CD14-positive monocyte (primary cell): ENCODE measurements around the gene BBLN. TPM values are rescaled to one million over a fixed set of nuclear protein-coding genes. Genes with fewer than 3 reads are reported as not detected.
A peak's percentile ranks its signal among the peaks of the same experiment; 100 is the strongest.

ENCODE experiments used
- DNase-seq, 3 donors: peaks; one replicate each; pipeline ENCODE4 v3.0.0-alpha.2; 2011 to 2022
- H2AFZ ChIP-seq: 2 replicates; pipeline ENCODE4 v1.6.0; 2012; ENCODE audit warnings: mild to moderate bottlenecking, low read depth, low read length, inconsistent platforms; ENCODE audit not compliant: insufficient read depth, poor library complexity, severe bottlenecking
- H3K27ac ChIP-seq, 2 donors: 1 replicate in 1 of 2; 2 replicates in 1 of 2; pipeline ENCODE4 v1.5.1; 2012 to 2013; ENCODE audit warnings: low read length in 2 of 2, control low read depth in 1 of 2, inconsistent platforms in 1 of 2, low read depth in 1 of 2, mild to moderate bottlenecking in 1 of 2
- H3K27me3 ChIP-seq, 2 donors: one replicate each; pipeline versions ENCODE4 v1.6.0 to v1.6.1; 2011 to 2013; ENCODE audit warnings: low read length in 2 of 2; ENCODE audit not compliant: control insufficient read depth in 2 of 2, insufficient read depth in 2 of 2
- H3K36me3 ChIP-seq, 2 donors: replicated peaks in 1 of 2; 1 replicate in 1 of 2; 2 replicates in 1 of 2; pipeline versions ENCODE4 v1.5.1 to v1.6.1; 2012 to 2013; ENCODE audit warnings: low read length in 2 of 2, control low read depth in 1 of 2, inconsistent platforms in 1 of 2, mild to moderate bottlenecking in 1 of 2; ENCODE audit not compliant: insufficient read depth in 2 of 2, control insufficient read depth in 1 of 2
- H3K4me1 ChIP-seq, 2 donors: 1 replicate in 1 of 2; 2 replicates in 1 of 2; pipeline versions ENCODE4 v1.5.1 to v1.6.1; 2012 to 2013; ENCODE audit warnings: low read length in 2 of 2, control low read depth in 1 of 2, inconsistent platforms in 1 of 2, mild to moderate bottlenecking in 1 of 2, moderate library complexity in 1 of 2; ENCODE audit not compliant: insufficient read depth in 2 of 2, control insufficient read depth in 1 of 2
- H3K4me2 ChIP-seq: replicated peaks from 2 replicates; pipeline ENCODE3; 2012; ENCODE audit warnings: low read length, moderate library complexity, mild to moderate bottlenecking; ENCODE audit not compliant: poor library complexity, severe bottlenecking; ENCODE audit errors: extremely low read depth
- H3K4me3 ChIP-seq, 3 experiments: fragments of 200-600 bp in 1 of 3; sonication (generic) in 1 of 3; replicated peaks in 1 of 3; 1 replicate in 2 of 3; 2 replicates in 1 of 3; pipeline ENCODE4 v1.5.1; 2011 to 2013; ENCODE audit warnings: low read length in 3 of 3, mild to moderate bottlenecking in 3 of 3, control low read depth in 2 of 3, low read depth in 2 of 3, inconsistent platforms in 1 of 3, moderate library complexity in 1 of 3
- H3K79me2 ChIP-seq: 2 replicates; pipeline ENCODE4 v1.6.0; 2012; ENCODE audit warnings: mild to moderate bottlenecking, control low read depth, inconsistent platforms, low read length, moderate library complexity; ENCODE audit not compliant: insufficient read depth
- H3K9ac ChIP-seq: 2 replicates; pipeline ENCODE4 v1.6.0; 2017; ENCODE audit warnings: low read length, mild to moderate bottlenecking; ENCODE audit not compliant: insufficient read depth, poor library complexity, severe bottlenecking
- H3K9me3 ChIP-seq, 2 donors: replicated peaks in 1 of 2; 1 replicate in 1 of 2; 2 replicates in 1 of 2; pipeline versions ENCODE4 v1.5.1 to v1.6.1; 2012 to 2013; ENCODE audit warnings: low read length in 2 of 2, control low read depth in 1 of 2; ENCODE audit not compliant: control insufficient read depth in 1 of 2, insufficient read depth in 1 of 2
- H4K20me1 ChIP-seq: 2 replicates; pipeline ENCODE4 v1.6.0; 2012; ENCODE audit warnings: mild to moderate bottlenecking, low read length, control low read depth, moderate library complexity; ENCODE audit not compliant: insufficient read depth
- H3K27ac Mint-ChIP-seq, 7 donors: one replicate each; pipeline ENCODE4 v1.8.0; 2020; ENCODE audit warnings: mild to moderate bottlenecking in 7 of 7, mixed read lengths in 7 of 7, moderate library complexity in 6 of 7, inconsistent platforms in 2 of 7
- H3K27me3 Mint-ChIP-seq, 3 donors: one replicate each; pipeline ENCODE4 v1.8.0; 2021 to 2022; ENCODE audit warnings: low read depth in 3 of 3, mild to moderate bottlenecking in 3 of 3, mixed read lengths in 3 of 3, moderate library complexity in 3 of 3, inconsistent platforms in 1 of 3
- H3K36me3 Mint-ChIP-seq, 2 donors: one replicate each; pipeline ENCODE4 v1.8.0; 2020; ENCODE audit warnings: mixed read lengths in 2 of 2, inconsistent platforms in 1 of 2, mild to moderate bottlenecking in 1 of 2
- H3K4me1 Mint-ChIP-seq: one replicate; pipeline ENCODE4 v1.8.0; 2020; ENCODE audit warnings: mild to moderate bottlenecking, mixed read lengths
- H3K4me3 Mint-ChIP-seq, 2 donors: one replicate each; pipeline ENCODE4 v1.8.0; 2020; ENCODE audit warnings: mild to moderate bottlenecking in 2 of 2, mixed read lengths in 2 of 2, moderate library complexity in 1 of 2
- H3K9me3 Mint-ChIP-seq, 7 donors: one replicate each; pipeline ENCODE4 v1.8.0; 2020 to 2022; ENCODE audit warnings: mixed read lengths in 7 of 7, mild to moderate bottlenecking in 6 of 7, moderate library complexity in 6 of 7, inconsistent platforms in 2 of 7
- WGBS: methylation state at CpG from one replicate; pipeline ENCODE4 v1.1.5; 2013; ENCODE audit warnings: missing lambda C conversion rate; ENCODE audit not compliant: insufficient coverage; 5-methylcytosine and 5-hydroxymethylcytosine counted together
- intact Hi-C, 2 donors: fragments of 100-400 bp; cut with micrococcal nuclease; formaldehyde crosslinking; loops; one replicate each; pipeline versions ENCODE4 v1.15.0 to v1.15.1; 2023
- polyA plus RNA-seq, 3 donors: library from polyadenylated mRNA; depleted of rRNA in 1 of 3; unstranded in 2 of 3; stranded (reverse) in 1 of 3; fragments of 300-500 nt in 2 of 3; fragments of >200 nt in 1 of 3; fragmentation: Illumina TruSeq in 2 of 3; gene quantifications; 1 replicate in 2 of 3; 2 replicates in 1 of 3; pipeline ENCODE4 v1.2.3, GENCODE V29; 2012 to 2021
- TF ChIP-seq, protein P1 (sequence below): fragments of 200-600 bp; IDR thresholded peaks from one replicate; pipeline ENCODE4 v1.8.0; 2022; ENCODE audit warnings: antibody characterized with exemption, mild to moderate bottlenecking

The BBLN gene
- polyA plus RNA-seq, 3 donors: 51.5 to 74.8 (median 54.5) TPM

DNA sequence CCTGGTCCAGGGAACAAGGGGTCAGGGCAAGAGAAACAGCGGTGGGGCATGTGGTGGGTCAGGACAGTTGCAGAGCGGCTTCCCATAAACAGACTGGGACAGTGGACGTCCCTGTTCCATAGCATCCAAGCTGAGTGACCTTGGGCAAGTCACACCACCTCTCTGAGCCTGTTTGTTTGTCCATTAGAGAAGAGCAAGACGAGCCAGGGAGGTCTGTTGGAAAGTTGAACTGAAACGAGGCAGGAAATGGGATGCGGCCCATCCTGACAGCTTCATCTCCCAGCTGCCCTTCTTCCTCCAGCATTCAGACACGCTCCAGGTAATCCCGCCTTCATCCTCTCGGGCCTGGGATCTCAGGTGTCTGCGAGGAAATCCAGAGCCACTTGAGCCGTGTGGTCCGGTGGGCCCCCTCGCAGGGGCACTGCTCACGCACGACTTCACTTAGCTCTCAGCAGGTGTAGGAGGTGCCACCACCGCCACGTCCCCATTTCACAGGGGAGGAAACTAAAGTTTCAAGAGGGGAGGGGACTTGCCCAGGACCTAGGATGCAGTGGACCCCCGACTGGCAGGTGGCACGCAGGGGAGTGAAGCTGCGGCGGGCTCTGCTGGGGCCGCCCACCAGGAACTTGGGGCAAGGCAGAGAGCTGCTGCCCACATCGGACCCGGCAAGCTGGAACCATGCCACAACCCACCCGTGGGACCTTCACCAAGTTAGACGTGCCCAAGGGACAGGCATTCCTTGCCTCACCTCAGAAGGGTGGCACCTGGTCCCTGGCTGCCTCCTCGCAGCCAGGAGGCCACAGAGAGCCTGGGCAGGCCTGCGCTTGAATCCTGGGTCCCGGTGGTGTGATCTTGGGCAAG is 45.5 kb upstream of the BBLN start:
- H3K4me1 Mint-ChIP-seq: peaks cover 15% of the 10 kb centered on the region
- Histone ChIP-seq H3K4me2 (no peak overlapping the region), H2AFZ (no peak overlapping the region), H3K9ac (no peak overlapping the region), H3K27ac (no peak overlapping the region), H3K79me2 (no peaks in the 10 kb centered on the region), H3K4me3 (no peak overlapping the region), H3K9me3 (no peaks in the 10 kb centered on the region), H3K27me3 (no peaks in the 10 kb centered on the region), H3K36me3 (peaks cover 3 to 5% of the 10 kb centered on the region in 2 donors), H3K4me1 (peaks cover 8 to 17% of the 10 kb centered on the region in 2 donors), H4K20me1 (no peaks in the 10 kb centered on the region)
- peaks cover 12 to 19% of the 10 kb centered on the region in 2 donors for H3K36me3 Mint-ChIP-seq
- intact Hi-C loops: loop anchor here in 1 of 2 donors (5.0 kb wide), 1 partner anchor 172 kb away; no protein-coding TSS in a partner anchor
- H3K9me3 Mint-ChIP-seq: peaks cover 0 to 2% (median 0%) of the 10 kb centered on the region in 7 donors
- TF ChIP-seq, protein P1, sequence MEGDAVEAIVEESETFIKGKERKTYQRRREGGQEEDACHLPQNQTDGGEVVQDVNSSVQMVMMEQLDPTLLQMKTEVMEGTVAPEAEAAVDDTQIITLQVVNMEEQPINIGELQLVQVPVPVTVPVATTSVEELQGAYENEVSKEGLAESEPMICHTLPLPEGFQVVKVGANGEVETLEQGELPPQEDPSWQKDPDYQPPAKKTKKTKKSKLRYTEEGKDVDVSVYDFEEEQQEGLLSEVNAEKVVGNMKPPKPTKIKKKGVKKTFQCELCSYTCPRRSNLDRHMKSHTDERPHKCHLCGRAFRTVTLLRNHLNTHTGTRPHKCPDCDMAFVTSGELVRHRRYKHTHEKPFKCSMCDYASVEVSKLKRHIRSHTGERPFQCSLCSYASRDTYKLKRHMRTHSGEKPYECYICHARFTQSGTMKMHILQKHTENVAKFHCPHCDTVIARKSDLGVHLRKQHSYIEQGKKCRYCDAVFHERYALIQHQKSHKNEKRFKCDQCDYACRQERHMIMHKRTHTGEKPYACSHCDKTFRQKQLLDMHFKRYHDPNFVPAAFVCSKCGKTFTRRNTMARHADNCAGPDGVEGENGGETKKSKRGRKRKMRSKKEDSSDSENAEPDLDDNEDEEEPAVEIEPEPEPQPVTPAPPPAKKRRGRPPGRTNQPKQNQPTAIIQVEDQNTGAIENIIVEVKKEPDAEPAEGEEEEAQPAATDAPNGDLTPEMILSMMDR: no peak
- DNase-seq: no peak
- 87% methylated on average over 23 of the region's 29 CpGs for WGBS
- no peak overlapping the region for H3K4me3 Mint-ChIP-seq
- peaks cover 0 to 6% (median 3%) of the 10 kb centered on the region in 3 donors for H3K27me3 Mint-ChIP-seq
- H3K27ac Mint-ChIP-seq: peak overlapping the region in 3 of 7 donors; percentile 5 to 72 (median 30)

DNA sequence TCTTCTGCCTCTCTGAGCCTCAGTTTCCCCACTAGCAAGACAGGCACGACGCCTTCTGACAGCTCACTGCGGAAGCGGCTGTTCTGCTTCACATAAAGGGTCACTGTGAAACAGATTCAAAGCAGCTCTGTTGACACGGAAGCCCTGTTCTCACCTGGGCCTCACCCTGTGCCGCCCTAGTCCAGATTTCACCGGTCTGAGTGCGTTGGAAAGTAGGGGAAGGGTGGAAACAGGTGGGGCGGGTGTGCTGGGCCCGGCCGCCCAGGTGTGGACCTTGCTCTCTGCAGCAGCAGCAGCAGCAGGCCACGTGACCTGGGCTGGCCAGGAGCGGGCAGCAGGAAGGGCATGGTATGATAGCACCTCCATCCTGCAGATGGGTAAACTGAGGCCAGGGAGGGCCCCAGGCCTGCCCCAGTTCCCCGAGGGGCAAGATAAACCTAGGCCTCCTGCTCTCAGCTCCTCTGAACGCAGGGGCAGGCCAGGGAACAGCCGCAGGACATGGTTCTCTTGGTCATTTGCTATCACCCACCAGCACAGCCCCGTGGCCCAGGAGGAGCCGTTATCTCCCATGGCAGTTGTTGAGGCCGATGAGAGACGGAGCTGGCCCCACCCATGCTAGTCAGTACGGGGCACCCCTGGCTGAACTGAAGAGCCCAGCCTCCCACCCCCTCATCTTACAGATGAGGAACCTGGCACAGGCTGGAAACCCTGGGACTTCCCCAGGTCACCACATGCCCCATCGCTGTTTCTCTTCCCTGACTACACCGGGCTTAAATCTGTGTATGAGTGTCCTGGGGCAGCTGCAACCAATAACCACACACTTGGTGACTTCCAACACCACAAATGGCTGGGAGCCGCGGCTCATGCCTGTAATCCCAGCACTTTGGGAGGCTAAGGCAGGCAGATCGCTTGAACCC is 44.6 kb upstream of the BBLN start:
- Mint-ChIP-seq H3K27me3 (peaks cover 2 to 6% (median 3%) of the 10 kb centered on the region in 3 donors), H3K27ac (peak overlapping the region; percentile 37 to 88 (median 66)), H3K4me1 (peaks cover 15% of the 10 kb centered on the region), H3K36me3 (peaks cover 11 to 24% of the 10 kb centered on the region in 2 donors), H3K9me3 (peaks cover 0 to 2% (median 0%) of the 10 kb centered on the region in 7 donors), H3K4me3 (no peak overlapping the region)
- H3K27me3 ChIP-seq: no peaks in the 10 kb centered on the region
- no peak overlapping the region for H3K4me2 ChIP-seq
- H2AFZ ChIP-seq: no peak overlapping the region
- no peak overlapping the region for H3K27ac ChIP-seq
- TF ChIP-seq, protein P1: no peak
- 88% methylated on average over 23 of the region's 26 CpGs for WGBS
- H3K36me3 ChIP-seq: peaks cover under 1 to 6% of the 10 kb centered on the region in 2 donors
- intact Hi-C loops: loop anchor here in 1 of 2 donors (5.0 kb wide), 1 partner anchor 173 kb away; no protein-coding TSS in a partner anchor
- H4K20me1 ChIP-seq: no peaks in the 10 kb centered on the region
- no peaks in the 10 kb centered on the region for H3K79me2 ChIP-seq
- no peak overlapping the region for H3K4me3 ChIP-seq
- peak; percentile 55 to 86 (median 71) for DNase-seq
- H3K9me3 ChIP-seq: no peaks in the 10 kb centered on the region
- H3K4me1 ChIP-seq: peaks cover 8 to 17% of the 10 kb centered on the region in 2 donors
- H3K9ac ChIP-seq: no peak overlapping the region
